Stimulated activated CD8-positive, alpha-beta memory T cell treated with anti-CD3 and anti-CD28 coated beads, Interleukin-15, amount 100 ng/mL, for 1 hour (primary cell): ENCODE results near the gene CDKL4.
"Not testable (repeated sequence)": the region's sequence is repeated elsewhere in the genome, so short reads cannot be mapped to it uniquely, and the experiment has no call there.

Experiments
- DNase-seq: peaks from one replicate; pipeline ENCODE4 v3.0.0-alpha.2; 2020; ENCODE audit warnings: low read depth

CDKL4 gene

DNA sequence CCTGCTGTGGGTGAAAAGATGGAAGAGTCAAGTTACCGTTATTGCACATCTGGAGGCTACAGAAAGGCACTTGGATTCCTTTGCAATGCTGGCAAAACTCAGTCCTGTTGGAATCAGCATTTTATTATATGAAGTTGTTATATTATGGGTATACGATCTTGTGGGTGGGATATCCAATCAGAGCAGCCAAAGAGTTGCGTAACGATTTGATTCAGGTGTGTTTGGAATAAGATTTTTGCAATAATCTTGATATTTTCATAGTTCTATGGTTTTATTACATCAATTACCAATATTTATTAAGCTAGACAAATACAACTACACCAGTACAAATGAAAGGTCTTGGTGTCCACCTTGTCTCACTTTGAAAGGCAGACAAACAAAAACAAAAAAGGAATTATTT lies 65.0 kb downstream of the CDKL4 start:
- no peak for DNase-seq

DNA sequence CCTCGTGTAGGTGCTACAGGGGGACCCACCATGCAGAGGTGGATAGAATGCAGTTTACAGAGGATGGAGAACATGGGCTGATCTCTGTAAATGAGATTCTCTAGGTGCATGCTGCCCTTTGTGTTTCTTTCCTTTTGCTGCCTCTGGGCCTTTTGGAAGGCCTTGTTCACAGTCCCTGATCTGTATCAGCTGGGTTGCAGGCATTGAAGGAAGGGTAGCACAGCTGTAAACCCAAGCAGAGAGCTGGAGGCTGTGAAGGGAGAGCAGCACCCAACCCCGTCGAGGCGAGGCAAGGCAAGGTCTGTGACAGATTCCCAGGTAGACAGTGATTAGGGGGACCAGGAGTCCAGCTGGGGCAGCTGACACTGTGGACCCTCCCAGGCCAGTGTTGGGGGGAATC lies 66.8 kb downstream of the CDKL4 start:
- no peak for DNase-seq

DNA sequence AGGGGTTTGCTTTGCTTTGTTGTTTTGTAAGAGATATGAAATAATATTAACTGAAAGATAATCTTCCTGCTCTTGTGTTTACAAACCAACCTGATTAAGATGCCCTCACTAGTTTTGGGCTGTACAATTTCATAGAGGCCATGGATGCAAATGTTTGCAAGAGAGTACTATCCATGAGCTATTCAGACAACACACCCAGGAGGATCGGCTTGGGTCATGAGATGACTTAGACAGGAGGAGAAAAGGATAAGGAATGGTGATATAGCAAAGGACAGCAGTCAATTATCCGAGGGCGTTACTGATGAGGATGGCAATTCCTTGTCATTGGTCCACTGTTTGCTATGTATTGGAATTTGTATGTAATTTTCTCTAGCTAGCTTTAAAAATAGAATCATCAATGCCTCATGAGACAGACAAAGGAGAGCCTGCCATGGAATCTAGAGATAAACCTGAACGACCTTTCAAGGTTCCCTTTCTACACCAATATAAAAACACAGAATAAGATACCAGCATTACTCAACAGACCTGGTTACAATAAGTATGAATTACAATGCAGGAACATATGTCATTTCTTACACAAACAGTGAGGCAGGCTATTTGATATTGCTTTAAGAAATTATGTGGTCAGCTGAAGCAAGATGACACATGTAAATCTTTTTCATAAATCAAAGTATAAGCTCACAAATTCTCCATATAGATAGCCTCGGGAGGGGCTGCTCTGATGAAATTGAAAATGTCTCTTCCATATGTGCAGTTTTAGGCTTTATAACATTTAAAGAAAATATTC lies 68.6 kb downstream of the CDKL4 start:
- DNase-seq, result no peak

DNA sequence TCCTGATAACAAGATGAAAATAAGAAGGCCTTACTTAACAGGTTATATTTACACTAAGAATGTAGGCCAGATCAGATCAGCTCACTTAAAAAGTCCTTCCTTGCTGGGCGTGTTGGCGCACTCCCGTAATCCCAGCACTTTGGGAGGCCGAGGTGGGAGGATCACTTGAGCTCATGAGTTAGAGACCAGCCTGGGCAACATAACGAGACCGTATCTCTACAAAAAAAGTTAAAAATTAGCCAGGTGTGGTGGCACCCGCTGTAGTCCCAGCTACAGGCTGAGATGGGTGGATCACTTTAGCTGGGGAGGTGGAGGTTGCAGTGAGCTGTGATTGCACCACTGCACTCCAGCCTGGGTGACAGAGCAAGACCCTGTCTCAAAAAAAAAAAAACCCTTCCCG lies 69.7 kb downstream of the CDKL4 start:
- DNase-seq, result no peak

DNA sequence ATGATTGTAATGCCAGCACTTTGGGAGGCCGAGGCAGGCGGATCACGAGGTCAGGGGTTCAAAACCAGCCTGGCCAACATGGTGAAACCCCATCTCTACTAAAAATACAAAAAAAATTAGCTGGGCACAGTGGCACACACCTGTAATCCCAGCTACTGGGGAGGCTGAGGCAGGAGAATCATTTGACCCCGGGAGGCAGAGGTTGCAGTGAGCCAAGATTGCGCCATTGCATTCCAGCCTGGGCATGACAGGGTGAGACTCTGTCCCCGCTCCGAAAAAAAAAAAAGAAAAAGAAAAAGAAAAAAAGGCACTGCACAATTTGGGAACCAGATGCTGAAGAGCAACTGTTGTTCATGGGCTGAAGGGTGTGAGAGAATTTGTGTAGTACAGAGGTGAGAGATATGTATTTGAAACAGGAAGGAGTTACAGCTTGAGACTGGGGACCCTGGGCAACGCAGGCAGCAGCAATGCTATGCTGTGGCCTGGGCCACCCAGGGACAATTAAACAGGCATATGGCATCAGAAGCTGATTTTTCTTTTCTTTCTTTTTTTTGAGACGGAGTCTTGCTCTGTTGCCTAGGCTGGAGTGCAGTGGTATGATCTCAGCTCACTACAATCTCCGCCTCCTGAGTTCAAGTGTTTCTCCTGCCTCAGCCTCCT lies 71.6 kb downstream of the CDKL4 start:
- DNase-seq, result not testable (repeated sequence)

DNA sequence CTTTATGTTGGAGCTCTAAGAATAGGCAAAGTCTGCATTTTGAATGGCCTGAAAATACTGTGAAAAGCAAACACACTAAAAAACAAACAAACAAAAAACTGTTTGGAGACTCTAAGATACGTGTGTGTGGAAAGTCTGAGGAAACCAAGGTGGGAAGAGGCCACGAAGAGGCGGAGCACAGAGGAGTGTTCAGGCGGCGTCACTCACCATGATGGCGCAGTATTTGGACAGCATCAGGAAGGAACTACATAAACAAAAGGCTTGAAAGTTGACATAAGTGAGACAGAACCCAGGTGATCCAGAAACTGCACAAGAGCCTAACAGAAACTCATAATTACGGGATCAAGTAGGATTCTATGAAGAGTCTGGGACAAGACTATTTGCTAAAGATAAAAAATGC lies 72.1 kb downstream of the CDKL4 start:
- DNase-seq, result no peak

DNA sequence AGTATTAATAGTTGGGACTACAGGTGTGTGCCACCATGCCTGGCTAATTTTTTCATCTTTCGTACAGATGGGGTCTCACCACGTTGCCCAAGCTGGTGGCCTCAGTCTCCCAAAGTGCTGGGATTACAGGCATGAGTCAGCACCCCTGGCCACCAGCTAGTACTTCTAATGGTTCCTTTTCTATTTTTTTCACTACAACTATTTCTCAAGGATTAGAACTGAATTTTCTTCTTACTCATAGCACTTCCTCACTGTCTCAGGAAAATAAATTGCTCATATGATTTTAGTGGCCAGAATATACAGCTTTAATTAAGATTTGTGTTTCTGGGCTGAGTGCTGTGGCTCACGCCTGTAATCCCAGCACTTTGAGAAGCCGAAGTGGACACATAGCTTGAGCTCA lies 79.7 kb downstream of the CDKL4 start:
- DNase-seq, result no peak

DNA sequence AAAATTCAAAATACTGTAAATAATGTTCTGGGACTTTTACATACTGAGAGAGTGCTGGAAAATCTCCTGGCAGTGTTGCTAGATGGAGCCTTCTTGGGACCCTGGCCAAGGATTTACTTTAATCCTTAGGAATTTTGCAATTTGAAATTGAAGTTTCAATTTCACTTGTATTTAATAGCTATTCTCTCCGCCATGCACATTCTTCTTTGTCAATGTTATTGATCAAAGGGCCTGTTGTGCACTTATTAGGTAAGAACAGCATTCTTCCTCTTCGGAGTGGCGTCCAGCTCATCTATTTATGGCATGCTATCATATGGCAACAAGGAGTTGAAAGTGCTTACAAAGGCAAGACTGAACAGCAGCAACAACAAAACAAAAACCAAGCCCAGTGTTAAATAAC lies 82.8 kb downstream of the CDKL4 start:
- DNase-seq, result no peak

DNA sequence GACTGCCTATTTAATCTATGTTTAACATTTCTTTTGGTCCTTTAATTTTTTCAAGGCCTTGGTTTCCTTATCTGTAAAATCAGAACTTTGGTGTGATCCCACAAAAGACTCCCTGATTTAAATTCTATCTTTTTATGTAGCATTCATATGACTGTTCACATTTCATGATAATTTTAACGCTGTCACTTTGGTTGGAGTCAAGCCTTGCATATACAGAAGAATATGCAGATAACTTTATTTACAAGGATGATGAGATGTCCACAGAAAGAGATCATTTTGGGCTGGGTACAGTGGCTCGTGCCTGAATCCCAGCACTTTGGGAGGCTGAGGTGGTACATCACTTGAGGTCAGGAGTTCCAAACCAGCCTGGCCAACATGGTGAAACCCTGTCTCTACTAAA lies 84.5 kb downstream of the CDKL4 start:
- no peak for DNase-seq

DNA sequence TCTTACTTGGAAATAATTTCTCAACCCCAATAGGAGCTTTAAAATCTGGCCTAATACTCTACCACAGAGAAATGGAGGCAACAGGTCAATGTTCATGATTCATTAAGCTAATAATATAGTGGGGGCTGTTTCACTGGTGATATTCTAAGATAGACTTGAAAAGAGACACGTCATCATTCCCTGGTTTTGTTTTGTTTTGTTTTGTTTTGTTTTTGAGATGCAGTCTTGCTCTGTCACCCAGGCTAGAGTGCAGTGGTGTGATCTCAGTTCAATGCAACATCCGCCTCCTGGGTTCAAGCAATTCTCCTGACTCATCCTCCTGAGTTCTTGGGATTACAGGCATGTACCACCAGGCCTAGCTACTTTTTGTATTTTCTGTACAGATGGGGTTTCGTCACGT lies 85.4 kb downstream of the CDKL4 start:
- DNase-seq, result no peak

DNA sequence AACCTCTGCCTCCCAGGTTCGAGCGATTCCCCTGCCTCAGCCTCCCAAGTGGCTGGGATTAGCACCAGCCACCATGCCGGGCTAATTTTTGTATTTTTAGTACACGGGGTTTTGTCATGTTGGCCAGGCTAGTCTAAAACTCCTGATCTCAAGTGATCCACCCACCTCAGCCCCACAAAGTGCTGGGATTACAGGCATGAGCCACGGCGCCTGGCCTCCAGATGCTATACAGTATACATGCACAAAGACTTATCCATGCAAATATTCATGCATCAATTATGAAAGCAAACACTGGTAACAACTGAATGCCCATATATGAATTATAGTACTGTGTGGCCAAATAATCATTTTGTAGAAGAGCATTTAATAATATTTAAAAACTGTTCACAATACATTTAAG lies 86.9 kb downstream of the CDKL4 start:
- no peak for DNase-seq

DNA sequence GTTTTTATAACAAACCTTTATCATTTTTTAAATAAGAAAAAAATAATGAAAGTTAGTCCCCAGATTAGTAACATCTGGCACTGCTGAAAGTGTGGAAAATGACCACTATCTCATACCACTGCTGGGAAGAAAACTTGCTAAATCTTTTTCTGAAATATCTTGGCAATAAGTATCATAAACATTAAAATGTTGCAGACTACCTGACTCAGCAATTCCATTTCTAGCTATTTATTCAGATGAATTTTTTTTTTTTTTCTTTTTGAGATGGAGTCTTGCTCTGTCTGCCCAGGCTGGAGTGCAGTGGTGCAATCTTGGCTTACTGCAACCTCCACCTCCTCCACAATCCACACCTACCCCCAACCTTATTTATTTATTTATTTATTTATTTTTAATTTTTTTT lies 87.7 kb downstream of the CDKL4 start:
- DNase-seq, result no peak

DNA sequence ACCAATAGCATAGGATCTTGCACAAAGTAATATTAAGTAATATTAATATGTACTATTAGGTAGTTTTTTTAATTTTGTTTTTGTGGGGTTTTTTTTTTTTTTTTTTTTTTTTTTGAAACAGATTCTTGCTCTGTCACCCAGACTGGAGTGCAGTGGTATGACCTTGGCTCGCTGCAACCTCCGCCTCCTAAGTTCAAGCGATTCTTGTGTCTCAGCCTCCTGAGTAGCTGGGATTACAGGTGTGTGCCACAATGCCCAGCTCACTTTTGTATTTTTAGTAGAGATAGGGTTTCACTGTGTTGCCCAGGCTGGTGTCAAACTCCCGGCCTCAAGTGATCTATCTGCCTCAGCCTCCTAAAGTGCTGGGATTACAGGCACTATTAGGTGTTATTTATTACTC lies 88.2 kb downstream of the CDKL4 start:
- DNase-seq, result not testable (repeated sequence)

DNA sequence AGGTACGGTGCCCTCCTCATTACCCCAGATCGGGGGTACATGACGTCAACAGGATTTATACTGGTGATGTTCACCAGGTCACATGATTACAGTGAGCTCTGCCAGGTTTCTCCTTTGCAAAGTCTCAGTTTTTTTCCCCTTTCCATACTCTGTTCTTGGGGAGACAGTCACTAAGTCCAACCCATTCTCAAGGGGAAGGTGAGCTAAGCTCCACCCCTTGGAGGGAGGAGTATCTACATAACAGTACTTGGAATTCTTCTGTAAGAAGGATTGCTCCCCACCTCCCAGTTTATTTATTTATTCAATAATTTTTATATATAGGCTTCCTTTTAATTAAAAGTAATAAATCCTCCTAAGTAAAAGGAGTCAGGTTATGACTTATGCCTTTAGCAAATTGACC lies 88.8 kb downstream of the CDKL4 start:
- no peak for DNase-seq

DNA sequence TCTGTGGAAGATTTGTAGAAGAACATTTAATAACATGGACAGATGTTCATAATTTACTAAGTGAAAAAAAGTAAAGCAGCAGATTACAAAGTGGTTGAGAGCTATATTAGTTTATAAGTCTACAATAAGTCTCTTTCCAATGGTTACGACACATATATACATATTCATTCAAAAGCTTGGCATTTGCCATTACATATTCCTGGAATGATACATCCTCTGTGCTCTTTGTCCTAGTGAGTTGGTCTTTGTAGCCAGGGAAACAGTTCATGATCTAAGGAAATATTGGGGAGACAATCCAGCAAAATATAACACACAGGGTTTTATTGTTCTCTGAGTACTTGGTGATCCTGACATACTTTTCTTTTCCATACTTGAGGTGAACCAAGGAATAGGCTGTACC lies 90.5 kb downstream of the CDKL4 start:
- DNase-seq, result no peak

DNA sequence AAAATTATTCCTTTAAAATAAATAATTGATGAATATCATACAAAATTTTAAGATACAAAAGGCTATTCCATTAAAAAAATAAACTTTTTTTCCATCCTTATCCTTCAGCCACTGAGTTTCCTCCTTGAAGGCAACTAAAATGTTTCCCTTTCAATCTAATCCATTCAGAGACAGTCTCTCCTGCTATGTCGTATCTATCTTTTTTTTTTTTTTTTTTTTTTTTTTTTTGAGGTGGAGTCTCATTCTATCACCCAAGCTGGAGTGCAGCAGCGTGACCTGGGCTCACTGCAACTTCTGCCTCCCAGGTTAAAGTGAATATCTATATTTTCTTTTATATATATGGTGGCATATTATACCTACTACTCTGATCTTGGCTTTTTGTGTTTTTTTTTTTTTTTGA lies 91.3 kb downstream of the CDKL4 start:
- DNase-seq, result no peak

DNA sequence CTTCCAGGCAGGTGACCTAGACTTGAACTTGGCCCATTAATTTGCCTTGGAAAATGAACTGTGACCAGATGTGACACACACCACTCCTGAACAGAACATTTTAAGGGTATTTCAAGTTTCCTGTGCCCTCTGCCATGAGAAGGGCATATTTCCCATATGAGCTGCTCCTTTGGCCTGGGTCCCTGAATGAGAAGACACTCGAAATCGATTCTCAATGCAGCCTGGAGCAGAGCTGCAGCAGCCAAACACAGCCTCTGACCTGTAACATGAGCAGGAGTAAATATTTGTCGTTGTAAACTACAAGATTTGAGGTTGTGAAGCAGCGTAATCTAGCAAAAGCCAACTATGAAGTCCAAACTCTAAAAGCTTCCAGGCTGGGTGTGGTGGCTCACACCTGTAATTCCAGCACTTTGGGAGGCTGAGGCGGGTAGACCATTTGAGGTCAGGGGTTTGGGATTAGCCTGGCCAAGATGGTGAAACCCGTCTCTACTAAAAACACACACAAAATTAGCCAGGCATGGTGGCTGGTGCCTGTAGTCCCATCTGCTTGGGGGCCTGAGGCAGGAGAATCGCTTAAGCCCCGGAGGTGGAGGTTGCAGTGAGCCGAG lies 92.8 kb downstream of the CDKL4 start:
- DNase-seq, result no peak

DNA sequence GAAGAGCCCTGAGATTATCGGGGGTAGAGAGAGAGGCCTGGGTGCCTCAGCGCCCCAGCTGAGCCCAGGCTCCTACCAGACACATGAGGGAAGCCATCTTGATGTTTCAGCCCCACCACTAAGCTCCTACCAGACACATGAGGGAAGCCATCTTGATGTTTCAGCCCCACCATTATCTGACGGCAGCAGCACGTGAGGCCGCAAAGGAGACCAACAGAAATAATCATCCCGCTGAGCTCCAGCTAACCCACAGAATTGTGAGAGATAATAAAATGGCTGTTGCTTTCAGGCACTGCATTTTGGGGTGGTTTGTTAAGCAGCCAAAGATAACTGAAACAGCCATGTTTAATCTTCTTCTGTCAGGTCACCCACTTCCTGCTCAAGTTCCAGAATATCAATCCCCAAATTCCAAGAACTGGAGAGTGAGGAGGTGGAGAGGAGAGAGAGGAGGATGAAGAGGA lies 93.6 kb downstream of the CDKL4 start:
- DNase-seq, result no peak

DNA sequence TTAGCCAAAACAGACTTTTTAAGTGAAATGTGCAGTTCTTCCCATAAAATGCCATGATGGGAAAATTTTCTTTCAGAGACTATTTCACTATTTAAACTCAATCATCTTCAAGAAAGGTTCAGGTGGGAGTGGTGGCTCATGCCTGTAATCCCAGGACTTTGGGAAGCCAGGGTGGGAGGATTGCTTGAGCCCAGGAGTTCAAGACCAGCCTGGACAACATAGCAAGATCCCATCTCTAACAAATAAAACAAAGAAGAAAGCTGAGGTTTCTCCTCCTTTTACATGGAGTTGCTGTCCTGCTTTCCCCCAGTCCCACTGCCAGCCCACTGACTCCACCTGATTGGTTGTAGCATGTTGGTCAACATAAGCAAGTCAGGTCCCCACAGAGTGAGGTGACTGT lies 97.1 kb downstream of the CDKL4 start:
- DNase-seq, result no peak

DNA sequence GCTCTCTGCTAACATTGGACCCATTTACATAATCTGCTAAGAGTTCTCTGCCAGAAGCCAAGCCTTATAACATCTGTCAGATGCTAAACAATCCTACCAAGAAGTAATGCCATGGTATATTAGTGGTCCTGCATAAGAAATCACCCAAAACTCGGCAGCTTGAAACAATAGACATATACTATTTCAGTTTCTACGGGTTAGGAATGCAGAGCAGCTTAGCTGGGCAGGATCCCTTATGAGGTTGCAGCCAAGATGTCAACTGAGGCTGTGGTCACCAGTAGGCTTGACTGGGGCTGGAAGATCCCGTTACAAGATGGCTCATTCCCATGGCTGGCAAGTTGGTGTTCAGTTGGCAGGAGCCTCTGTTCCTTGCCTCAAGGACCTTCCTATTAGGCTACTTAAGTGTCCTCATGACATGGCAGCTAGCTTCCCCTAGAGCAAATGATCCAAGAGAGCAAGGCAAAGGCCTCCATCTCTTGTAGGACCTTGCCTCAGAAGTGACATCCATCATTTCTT lies 97.8 kb downstream of the CDKL4 start:
- DNase-seq, result no peak

DNA sequence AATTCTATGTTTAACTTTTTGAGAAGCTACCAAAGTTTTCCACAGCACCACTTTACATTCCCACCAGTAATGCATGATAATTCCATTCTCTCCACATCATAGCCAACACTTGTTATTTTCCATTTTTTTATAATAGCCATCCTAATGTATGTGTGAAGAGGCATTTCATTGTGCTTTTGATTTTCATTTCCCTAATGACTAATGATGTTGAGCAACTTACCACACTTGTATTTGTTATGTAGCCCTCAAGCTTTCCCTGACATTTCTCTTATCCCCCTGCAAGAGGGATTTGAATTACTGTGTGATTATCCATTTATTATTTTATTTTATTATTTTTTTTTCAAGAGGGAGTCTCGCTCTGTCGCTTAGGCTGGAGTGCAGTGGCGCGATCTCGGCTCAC lies 99.4 kb downstream of the CDKL4 start:
- DNase-seq, result no peak

DNA sequence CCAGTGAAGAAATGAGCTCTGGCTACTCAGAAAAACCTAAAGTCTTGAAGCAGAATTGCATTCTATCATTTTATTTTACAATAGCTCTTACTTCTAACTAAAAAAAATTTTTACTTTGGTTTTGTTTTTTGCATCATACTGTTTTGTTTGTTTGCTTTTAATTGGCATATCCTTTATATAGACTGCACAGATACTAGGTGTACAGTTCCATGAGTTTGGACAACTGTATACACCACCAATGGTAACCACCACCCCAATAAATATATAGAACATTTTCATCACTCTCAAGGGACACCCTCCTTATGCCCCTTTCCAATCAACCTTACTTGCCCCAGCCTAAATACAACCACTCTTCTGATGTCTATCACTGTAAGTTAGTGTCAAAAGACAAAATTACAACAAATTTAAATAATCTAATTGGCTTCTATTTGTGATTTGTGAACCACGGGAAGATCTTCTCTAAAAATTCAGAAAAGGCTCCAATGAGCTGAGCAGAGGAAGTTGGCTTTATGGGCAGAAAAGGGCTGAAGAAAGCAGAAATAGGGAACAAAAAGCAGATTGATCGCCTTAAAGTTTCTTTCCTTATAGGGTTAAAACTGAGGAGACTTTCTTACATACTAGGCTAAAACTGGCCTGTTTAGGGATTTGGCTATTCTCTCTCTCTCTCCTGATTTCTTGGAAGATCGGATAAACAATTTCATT lies 100.7 kb downstream of the CDKL4 start:
- no peak for DNase-seq
